Mucosa of descending colon (tissue), 3 donors: Measurements from ENCODE around the gene TARBP1. TPM values are rescaled to one million over a fixed set of nuclear protein-coding genes. Genes with fewer than 3 reads are reported as not detected.
"Not testable (repeated sequence)": the region's sequence is repeated elsewhere in the genome, so short reads cannot be mapped to it uniquely, and the experiment has no call there.

Source experiments
- ATAC-seq: fragments of 200-7000 bp; cut with Tn5 transposase; one replicate; pipeline ENCODE4 v1.9.1; 2020; ENCODE audit warnings: mild to moderate bottlenecking, moderate library complexity
- DNase-seq, 3 donors: peaks; one replicate each; pipeline ENCODE4 v3.0.0-alpha.2; 2020
- H3K36me3 ChIP-seq: fragments of 200-600 bp; one replicate; pipeline ENCODE4 v1.8.0; 2021; ENCODE audit warnings: low read depth, mild to moderate bottlenecking
- H3K4me1 ChIP-seq: fragments of 200-600 bp; one replicate; pipeline ENCODE4 v1.8.0; 2021; ENCODE audit warnings: low read depth, mild to moderate bottlenecking
- H3K4me3 ChIP-seq: fragments of 200-600 bp; one replicate; pipeline ENCODE4 v1.8.0; 2021; ENCODE audit warnings: mild to moderate bottlenecking
- H3K9me3 ChIP-seq: fragments of 200-600 bp; one replicate; pipeline ENCODE4 v1.8.0; 2021; ENCODE audit warnings: mild to moderate bottlenecking
- CTCF ChIP-seq: fragments of 200-600 bp; IDR thresholded peaks from one replicate; pipeline ENCODE4 v1.8.0; 2022; ENCODE audit warnings: antibody characterized with exemption, mild to moderate bottlenecking
- intact Hi-C, 2 donors: fragments of 100-400 bp; cut with DNase I in 1 of 2; cut with micrococcal nuclease in 1 of 2; formaldehyde crosslinking; loops; one replicate each; pipeline versions ENCODE4 v1.11.0 to v1.11.1; 2022; cut with DNase I, micrococcal nuclease
- total RNA-seq, 3 donors: library from RNA; stranded (reverse); fragmentation: NEBNext Ultra II Directional in 2 of 3; extraction: Animal tissue kit (Norgen Biotek cat#: 25700) in 2 of 3; gene quantifications; one replicate each; pipeline versions ENCODE4 v1.2.1 to v1.2.4, GENCODE V29; 2021 to 2023
- donor health status: DM: no; HTN: no; CAD: no; lungs with moderate emphysema.
- donor health status: DM: no; HTN: no; CAD: no.
- donor health status: DM: no; HTN: yes; CAD: no.

TARBP1 gene
- total RNA-seq, 3 donors from 2014 or later: 16.2 to 29.5 (median 23.5) TPM

- no peaks in the 10 kb centered on the region for H3K9me3 ChIP-seq
- H3K4me1 ChIP-seq: peaks cover 10% of the 10 kb centered on the region
- no peak for DNase-seq
- intact Hi-C loops: no loop called here
- no peak for ATAC-seq
- no peak overlapping the region for H3K4me3 ChIP-seq
- no peak for TF ChIP-seq CTCF
- H3K36me3 ChIP-seq: no peaks in the 10 kb centered on the region
Observed at GRCh38 chr1:234521836-234522235, 42.9 kb upstream of the TARBP1 start.

GRCh38 chr1:234520908-234521817, 42.2 kb upstream of the TARBP1 start:
- DNase-seq (no peak), ATAC-seq (no peak)
- Histone ChIP-seq H3K9me3 (no peaks in the 10 kb centered on the region), H3K4me3 (no peak overlapping the region), H3K36me3 (no peaks in the 10 kb centered on the region), H3K4me1 (peaks cover 10% of the 10 kb centered on the region)
- TF ChIP-seq CTCF: no peak
- intact Hi-C loops: no loop called here

GRCh38 chr1:234519506-234519905, 40.5 kb upstream of the TARBP1 start:
- H3K4me3 ChIP-seq: no peak overlapping the region
- H3K36me3 ChIP-seq: no peaks in the 10 kb centered on the region
- H3K9me3 ChIP-seq: no peaks in the 10 kb centered on the region
- peaks cover 10% of the 10 kb centered on the region for H3K4me1 ChIP-seq
- intact Hi-C loops: no loop called here
- DNase-seq (no peak), ATAC-seq (no peak)
- no peak for TF ChIP-seq CTCF

GRCh38 chr1:234518876-234519275, 39.9 kb upstream of the TARBP1 start:
- intact Hi-C loops: no loop called here

GRCh38 chr1:234518086-234518485, 39.1 kb upstream of the TARBP1 start:
- H3K4me1 ChIP-seq, DNase-seq, H3K9me3 ChIP-seq, ATAC-seq, H3K36me3 ChIP-seq, H3K4me3 ChIP-seq, intact Hi-C loops: not testable (repeated sequence)

More at GRCh38 chr1:234518876-234519275, 39.9 kb upstream of the TARBP1 start:
- no peak for DNase-seq
- ATAC-seq: no peak
- no peak for TF ChIP-seq CTCF
- no peak overlapping the region for H3K4me3 ChIP-seq
- no peaks in the 10 kb centered on the region for H3K9me3 ChIP-seq
- no peaks in the 10 kb centered on the region for H3K36me3 ChIP-seq
- peaks cover 10% of the 10 kb centered on the region for H3K4me1 ChIP-seq

- ATAC-seq (no peak), DNase-seq (no peak)
- H3K4me3 ChIP-seq: no peak overlapping the region
- TF ChIP-seq CTCF: no peak
- H3K4me1 ChIP-seq: no peaks in the 10 kb centered on the region
- intact Hi-C loops: no loop called here
- H3K36me3 ChIP-seq: no peaks in the 10 kb centered on the region
- H3K9me3 ChIP-seq: no peaks in the 10 kb centered on the region
Observed at GRCh38 chr1:234517110-234517802, 38.3 kb upstream of the TARBP1 start.
